LNCAP (cell line): ENCODE measurements around the gene USP30.

Source experiments
- TF ChIP-seq, protein P1 (sequence below): fragments of 450-650 bp; IDR thresholded peaks from 2 replicates; pipeline ENCODE4 v1.5.1; 2017; ENCODE audit warnings: mild to moderate bottlenecking

The USP30 gene

GRCh38 chr12:109105176-109105575 lies 52.8 kb downstream of the USP30 start:
- TF ChIP-seq, protein P1, sequence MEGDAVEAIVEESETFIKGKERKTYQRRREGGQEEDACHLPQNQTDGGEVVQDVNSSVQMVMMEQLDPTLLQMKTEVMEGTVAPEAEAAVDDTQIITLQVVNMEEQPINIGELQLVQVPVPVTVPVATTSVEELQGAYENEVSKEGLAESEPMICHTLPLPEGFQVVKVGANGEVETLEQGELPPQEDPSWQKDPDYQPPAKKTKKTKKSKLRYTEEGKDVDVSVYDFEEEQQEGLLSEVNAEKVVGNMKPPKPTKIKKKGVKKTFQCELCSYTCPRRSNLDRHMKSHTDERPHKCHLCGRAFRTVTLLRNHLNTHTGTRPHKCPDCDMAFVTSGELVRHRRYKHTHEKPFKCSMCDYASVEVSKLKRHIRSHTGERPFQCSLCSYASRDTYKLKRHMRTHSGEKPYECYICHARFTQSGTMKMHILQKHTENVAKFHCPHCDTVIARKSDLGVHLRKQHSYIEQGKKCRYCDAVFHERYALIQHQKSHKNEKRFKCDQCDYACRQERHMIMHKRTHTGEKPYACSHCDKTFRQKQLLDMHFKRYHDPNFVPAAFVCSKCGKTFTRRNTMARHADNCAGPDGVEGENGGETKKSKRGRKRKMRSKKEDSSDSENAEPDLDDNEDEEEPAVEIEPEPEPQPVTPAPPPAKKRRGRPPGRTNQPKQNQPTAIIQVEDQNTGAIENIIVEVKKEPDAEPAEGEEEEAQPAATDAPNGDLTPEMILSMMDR, result no peak

- TF ChIP-seq, protein P1, result no peak
Measured at GRCh38 chr12:109109746-109110350, 57.5 kb downstream of the USP30 start.

DNA sequence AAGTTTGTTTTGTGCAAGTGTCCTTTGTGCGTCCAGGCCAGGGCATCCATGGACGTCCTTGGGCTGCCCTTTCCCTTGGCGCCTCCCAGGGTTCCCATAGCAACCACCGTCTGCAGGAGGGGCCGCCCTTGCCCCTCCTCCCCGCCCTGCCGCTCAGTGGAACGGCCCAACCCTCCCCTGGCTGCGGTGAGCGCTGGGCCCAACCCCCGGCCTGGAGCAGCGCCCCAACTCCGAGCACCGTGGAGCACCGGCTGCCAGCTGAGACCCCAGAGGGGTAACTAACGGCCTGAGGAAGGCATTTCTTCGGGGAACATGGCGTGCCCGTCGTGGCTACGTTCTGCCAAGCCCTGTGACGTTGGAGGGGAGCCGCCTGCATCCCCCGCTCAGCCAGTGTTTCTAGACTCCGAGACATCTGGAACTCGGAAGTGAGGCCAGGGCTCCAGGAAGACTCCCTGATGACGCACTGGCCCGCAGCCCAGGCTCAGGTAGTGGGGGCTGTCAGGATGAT lies 58.7 kb downstream of the USP30 start:
- TF ChIP-seq, protein P1, result no peak

DNA sequence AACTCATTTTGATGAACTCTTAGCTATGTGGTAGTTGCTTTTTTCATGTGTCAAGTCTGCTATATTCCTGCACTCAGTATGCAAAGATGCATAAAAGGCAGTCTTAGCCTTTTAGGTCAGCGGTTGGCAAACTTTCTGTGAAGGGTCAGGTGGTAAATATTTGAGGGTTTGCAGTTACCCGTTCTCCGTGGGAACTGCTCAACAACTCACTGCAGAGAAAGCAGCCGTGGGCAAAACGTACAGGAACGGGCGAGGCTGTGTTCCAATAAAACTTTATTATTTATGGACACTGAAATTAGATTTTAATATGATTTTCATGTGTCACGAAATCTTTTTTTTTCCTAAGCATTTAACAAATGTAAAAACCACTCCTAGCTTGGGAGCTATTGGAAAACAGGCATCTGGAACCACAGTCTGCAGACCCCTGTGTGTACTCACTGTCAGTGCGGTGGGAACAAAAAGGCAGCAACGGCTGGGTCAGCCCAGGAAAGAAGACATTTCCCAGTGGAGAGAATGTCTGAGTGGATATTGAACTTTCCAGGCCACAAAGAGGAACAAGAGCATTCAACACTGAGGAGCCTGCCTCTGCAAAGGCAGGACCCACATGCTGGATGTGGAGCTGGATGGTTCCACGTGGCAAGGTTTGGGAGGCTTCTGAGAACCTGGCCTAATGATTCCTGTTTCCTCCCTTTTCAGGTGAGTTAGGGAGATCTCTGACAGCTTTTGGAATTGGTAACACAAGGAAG lies 60.5 kb downstream of the USP30 start:
- TF ChIP-seq, protein P1, result no peak

GRCh38 chr12:109113661-109114321 lies 61.4 kb downstream of the USP30 start:
- TF ChIP-seq, protein P1, result no peak

- TF ChIP-seq, protein P1, result no peak
Measured at GRCh38 chr12:109114644-109115043, 62.3 kb downstream of the USP30 start.

GRCh38 chr12:109115404-109115757 lies 63.0 kb downstream of the USP30 start:
- TF ChIP-seq, protein P1, result no peak
